ENCODE data around the gene NOSIP.

NOSIP gene

GRCh38 chr19:49555600-49556411 is 24.6 kb downstream of the NOSIP start:
- peak overlapping the region; percentile 93 for H2BK12ac ChIP-seq (ENCODE audit: low read length)
- peak; percentile 88 for DNase-seq (ENCODE audit: low spot score)
- no peak overlapping the region for H3K4ac ChIP-seq (ENCODE audit: low read length)
- peak overlapping the region; percentile 96 for H3K18ac ChIP-seq (ENCODE audit: low read length)
- H2BK120ac ChIP-seq (ENCODE audit: low read depth, low read length): no peak overlapping the region
- peak overlapping the region; percentile 95 for H3K9ac ChIP-seq (ENCODE audit: low read depth, low read length, poor library complexity)
- H2AFZ ChIP-seq (ENCODE audit: low read length): no peak overlapping the region
- H3K27me3 ChIP-seq (ENCODE audit: control insufficient read depth in 3 of 3, insufficient read depth in 3 of 3, low read depth in 1 of 3, low read length in 3 of 3): no peaks in the 10 kb centered on the region
- no CpG with 5 or more reads among the region's 53 CpGs for WGBS, 2 donors (ENCODE audit: extremely low coverage in 2 of 2, insufficient read length in 2 of 2, insufficient replicate concordance in 1 of 2)
- H3K23ac ChIP-seq (ENCODE audit: low read depth, low read length, poor library complexity): peak overlapping the region; percentile 97
- H3K4me1 ChIP-seq (ENCODE audit: control insufficient read depth in 2 of 2, insufficient read depth in 1 of 2, low read depth in 1 of 2, low read length in 2 of 2): peaks cover 0 to 11% of the 10 kb centered on the region in 2 donors
- H3K14ac ChIP-seq (ENCODE audit: low read length): no peak overlapping the region
- peaks cover 8% of the 10 kb centered on the region for H3K79me1 ChIP-seq (ENCODE audit: low read depth, low read length)
- peak overlapping the region; percentile 82 for H2AK5ac ChIP-seq (ENCODE audit: low read depth, low read length)
- H2BK15ac ChIP-seq (ENCODE audit: low read length): peak overlapping the region; percentile 95
- H3K36me3 ChIP-seq (replicated peaks in 1 of 2; ENCODE audit: control insufficient read depth in 2 of 2, insufficient read depth in 2 of 2, low read length in 2 of 2): peaks cover 36 to 75% of the 10 kb centered on the region in 2 donors
- H2BK5ac ChIP-seq (ENCODE audit: low read length): peak overlapping the region; percentile 39
- no peaks in the 10 kb centered on the region for H3K9me3 ChIP-seq (replicated peaks in 1 of 2; ENCODE audit: control insufficient read depth in 2 of 2, insufficient read depth in 1 of 2, low read depth in 1 of 2, low read length in 2 of 2)
- peak overlapping the region; percentile 74 for H4K8ac ChIP-seq (ENCODE audit: low read depth, low read length)
- peak overlapping the region; percentile 81 for H3K4me2 ChIP-seq (ENCODE audit: insufficient read depth, low read length, poor library complexity, severe bottlenecking)
- H3K4me3 ChIP-seq (ENCODE audit: low read length in 2 of 2): peak overlapping the region in 1 of 2 donors; percentile 69
- peak overlapping the region; percentile 55 for H3K27ac ChIP-seq (replicated peaks; ENCODE audit: low read length)
- H4K91ac ChIP-seq (ENCODE audit: low read depth, low read length, poor library complexity): no peak overlapping the region

- H3K4me2 ChIP-seq (ENCODE audit: insufficient read depth, low read length, poor library complexity, severe bottlenecking): no peak overlapping the region
- H4K91ac ChIP-seq (ENCODE audit: low read depth, low read length, poor library complexity): no peak overlapping the region
- H2BK120ac ChIP-seq (ENCODE audit: low read depth, low read length): no peak overlapping the region
- H3K79me1 ChIP-seq (ENCODE audit: low read depth, low read length): no peaks in the 10 kb centered on the region
- no peaks in the 10 kb centered on the region for H3K27me3 ChIP-seq (ENCODE audit: control insufficient read depth in 3 of 3, insufficient read depth in 3 of 3, low read depth in 1 of 3, low read length in 3 of 3)
- no CpG with 5 or more reads among the region's 17 CpGs for WGBS, 2 donors (ENCODE audit: extremely low coverage in 2 of 2, insufficient read length in 2 of 2, insufficient replicate concordance in 1 of 2)
- H3K4ac ChIP-seq (ENCODE audit: low read length): no peak overlapping the region
- H3K27ac ChIP-seq (replicated peaks; ENCODE audit: low read length): no peak overlapping the region
- H2BK12ac ChIP-seq (ENCODE audit: low read length): no peak overlapping the region
- peaks cover 0 to 11% of the 10 kb centered on the region in 2 donors for H3K4me1 ChIP-seq (ENCODE audit: control insufficient read depth in 2 of 2, insufficient read depth in 1 of 2, low read depth in 1 of 2, low read length in 2 of 2)
- no peak overlapping the region for H4K8ac ChIP-seq (ENCODE audit: low read depth, low read length)
- no peak overlapping the region for H2BK5ac ChIP-seq (ENCODE audit: low read length)
- H3K18ac ChIP-seq (ENCODE audit: low read length): no peak overlapping the region
- H2AK5ac ChIP-seq (ENCODE audit: low read depth, low read length): no peak overlapping the region
- no peak overlapping the region for H2BK15ac ChIP-seq (ENCODE audit: low read length)
- H2AFZ ChIP-seq (ENCODE audit: low read length): no peak overlapping the region
- H3K9ac ChIP-seq (ENCODE audit: low read depth, low read length, poor library complexity): no peak overlapping the region
- H3K14ac ChIP-seq (ENCODE audit: low read length): no peak overlapping the region
- H3K4me3 ChIP-seq (ENCODE audit: low read length in 2 of 2): no peak overlapping the region
- DNase-seq (ENCODE audit: low spot score): no peak
- H3K36me3 ChIP-seq (replicated peaks in 1 of 2; ENCODE audit: control insufficient read depth in 2 of 2, insufficient read depth in 2 of 2, low read length in 2 of 2): peaks cover 35 to 70% of the 10 kb centered on the region in 2 donors
- no peaks in the 10 kb centered on the region for H3K9me3 ChIP-seq (replicated peaks in 1 of 2; ENCODE audit: control insufficient read depth in 2 of 2, insufficient read depth in 1 of 2, low read depth in 1 of 2, low read length in 2 of 2)
- H3K23ac ChIP-seq (ENCODE audit: low read depth, low read length, poor library complexity): no peak overlapping the region
Observed at GRCh38 chr19:49554701-49555181, 25.6 kb downstream of the NOSIP start.

- Histone ChIP-seq H3K4me1 (ENCODE audit: control insufficient read depth in 2 of 2, insufficient read depth in 1 of 2, low read depth in 1 of 2, low read length in 2 of 2) (peaks cover 0 to 11% of the 10 kb centered on the region in 2 donors), H3K9me3 (replicated peaks in 1 of 2; ENCODE audit: control insufficient read depth in 2 of 2, insufficient read depth in 1 of 2, low read depth in 1 of 2, low read length in 2 of 2) (no peaks in the 10 kb centered on the region), H3K18ac (ENCODE audit: low read length) (no peak overlapping the region), H3K36me3 (replicated peaks in 1 of 2; ENCODE audit: control insufficient read depth in 2 of 2, insufficient read depth in 2 of 2, low read length in 2 of 2) (peaks cover 29 to 59% of the 10 kb centered on the region in 2 donors), H3K79me1 (ENCODE audit: low read depth, low read length) (no peaks in the 10 kb centered on the region), H3K4ac (ENCODE audit: low read length) (no peak overlapping the region), H2AFZ (ENCODE audit: low read length) (no peak overlapping the region), H2BK120ac (ENCODE audit: low read depth, low read length) (no peak overlapping the region), H2BK5ac (ENCODE audit: low read length) (no peak overlapping the region), H3K9ac (ENCODE audit: low read depth, low read length, poor library complexity) (no peak overlapping the region), H4K91ac (ENCODE audit: low read depth, low read length, poor library complexity) (no peak overlapping the region), H3K4me3 (ENCODE audit: low read length in 2 of 2) (no peak overlapping the region), H2BK12ac (ENCODE audit: low read length) (no peak overlapping the region), H3K27me3 (ENCODE audit: control insufficient read depth in 3 of 3, insufficient read depth in 3 of 3, low read depth in 1 of 3, low read length in 3 of 3) (no peaks in the 10 kb centered on the region), H3K27ac (replicated peaks; ENCODE audit: low read length) (no peak overlapping the region), H4K8ac (ENCODE audit: low read depth, low read length) (no peak overlapping the region), H3K14ac (ENCODE audit: low read length) (no peak overlapping the region), H3K23ac (ENCODE audit: low read depth, low read length, poor library complexity) (no peak overlapping the region), H2BK15ac (ENCODE audit: low read length) (no peak overlapping the region), H2AK5ac (ENCODE audit: low read depth, low read length) (no peak overlapping the region), H3K4me2 (ENCODE audit: insufficient read depth, low read length, poor library complexity, severe bottlenecking) (no peak overlapping the region)
- DNase-seq (ENCODE audit: low spot score): no peak
- no CpG with 5 or more reads among the region's 10 CpGs for WGBS, 2 donors (ENCODE audit: extremely low coverage in 2 of 2, insufficient read length in 2 of 2, insufficient replicate concordance in 1 of 2)
Observed at GRCh38 chr19:49553451-49554271, 26.7 kb downstream of the NOSIP start.

- Histone ChIP-seq H2BK12ac (ENCODE audit: low read length) (no peak overlapping the region), H3K9me3 (replicated peaks in 1 of 2; ENCODE audit: control insufficient read depth in 2 of 2, insufficient read depth in 1 of 2, low read depth in 1 of 2, low read length in 2 of 2) (no peaks in the 10 kb centered on the region), H3K9ac (ENCODE audit: low read depth, low read length, poor library complexity) (no peak overlapping the region), H3K4me3 (ENCODE audit: low read length in 2 of 2) (no peak overlapping the region), H2BK5ac (ENCODE audit: low read length) (no peak overlapping the region), H3K23ac (ENCODE audit: low read depth, low read length, poor library complexity) (no peak overlapping the region), H2BK120ac (ENCODE audit: low read depth, low read length) (no peak overlapping the region), H4K8ac (ENCODE audit: low read depth, low read length) (no peak overlapping the region), H3K27me3 (ENCODE audit: control insufficient read depth in 3 of 3, insufficient read depth in 3 of 3, low read depth in 1 of 3, low read length in 3 of 3) (no peaks in the 10 kb centered on the region), H3K14ac (ENCODE audit: low read length) (no peak overlapping the region), H3K18ac (ENCODE audit: low read length) (no peak overlapping the region), H4K91ac (ENCODE audit: low read depth, low read length, poor library complexity) (no peak overlapping the region), H2AFZ (ENCODE audit: low read length) (no peak overlapping the region), H3K27ac (replicated peaks; ENCODE audit: low read length) (no peak overlapping the region), H2AK5ac (ENCODE audit: low read depth, low read length) (no peak overlapping the region), H3K4me2 (ENCODE audit: insufficient read depth, low read length, poor library complexity, severe bottlenecking) (no peak overlapping the region), H3K4ac (ENCODE audit: low read length) (no peak overlapping the region), H3K36me3 (replicated peaks in 1 of 2; ENCODE audit: control insufficient read depth in 2 of 2, insufficient read depth in 2 of 2, low read length in 2 of 2) (peaks cover 23 to 50% of the 10 kb centered on the region in 2 donors), H2BK15ac (ENCODE audit: low read length) (no peak overlapping the region), H3K79me1 (ENCODE audit: low read depth, low read length) (peaks cover 2% of the 10 kb centered on the region), H3K4me1 (ENCODE audit: control insufficient read depth in 2 of 2, insufficient read depth in 1 of 2, low read depth in 1 of 2, low read length in 2 of 2) (peaks cover 0 to 11% of the 10 kb centered on the region in 2 donors)
- no CpG with 5 or more reads among the region's 11 CpGs for WGBS, 2 donors (ENCODE audit: extremely low coverage in 2 of 2, insufficient read length in 2 of 2, insufficient replicate concordance in 1 of 2)
- DNase-seq (ENCODE audit: low spot score): no peak
Observed at GRCh38 chr19:49552749-49553148, 27.6 kb downstream of the NOSIP start.
